ENCODE data around the gene TMEM132A.

The TMEM132A gene

DNA sequence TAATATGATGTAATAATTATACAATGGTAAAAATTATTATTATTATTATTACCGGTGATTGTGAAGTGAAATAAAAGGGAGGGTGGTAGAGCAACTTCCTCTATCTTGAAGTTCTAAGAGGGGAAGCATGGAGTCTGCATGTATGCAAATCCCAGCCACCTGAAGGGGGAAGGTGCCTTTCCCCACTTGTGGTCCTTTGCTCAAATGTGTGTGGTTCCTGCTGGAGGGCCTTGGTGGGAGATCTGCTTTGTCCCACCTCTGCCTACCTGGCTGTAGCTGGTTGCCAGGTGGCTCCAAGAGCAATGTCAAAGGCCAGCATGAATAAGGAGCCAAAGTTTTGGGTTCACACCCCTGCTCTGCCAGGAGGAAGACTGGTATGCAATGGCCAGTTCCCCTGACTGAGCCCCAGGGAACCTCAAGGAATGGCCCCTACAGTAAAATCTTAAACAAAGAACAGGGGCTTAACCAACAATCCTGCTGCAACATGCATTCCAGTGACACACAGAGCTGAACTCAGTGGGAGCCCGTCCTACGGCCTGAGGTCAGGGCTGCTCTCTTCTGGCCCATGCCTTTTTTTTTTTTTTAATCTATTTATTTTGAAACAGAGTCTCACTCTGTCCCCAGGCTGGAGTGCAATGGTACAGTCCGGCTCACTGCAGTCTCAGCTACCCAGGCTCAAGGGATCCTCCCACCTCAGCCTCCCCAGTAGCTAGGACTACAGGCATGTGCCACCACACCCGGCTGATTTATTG lies 8.5 kb downstream of the TMEM132A start:
- no peak overlapping the region for H3K9ac ChIP-seq (ENCODE audit: low read length in 2 of 2)
- H3K9me3 ChIP-seq (ENCODE audit: control insufficient read depth in 2 of 2, low read length in 2 of 2), result no peaks in the 10 kb centered on the region
- H3K4me1 ChIP-seq (ENCODE audit: control insufficient read depth, insufficient read depth, low read length), result no peaks in the 10 kb centered on the region
- H3K27me3 ChIP-seq (ENCODE audit: control insufficient read depth in 1 of 2, insufficient read depth in 2 of 2, low read length in 2 of 2), result peaks cover 2 to 4% of the 10 kb centered on the region in 2 donors
- no peak overlapping the region for H3K4me3 ChIP-seq (ENCODE audit: low read length in 2 of 2)
- no peak overlapping the region for H3K27ac ChIP-seq (ENCODE audit: low read length)
- H3K36me3 ChIP-seq (ENCODE audit: control insufficient read depth in 2 of 2, insufficient read depth in 2 of 2, low read length in 2 of 2), result no peaks in the 10 kb centered on the region

DNA sequence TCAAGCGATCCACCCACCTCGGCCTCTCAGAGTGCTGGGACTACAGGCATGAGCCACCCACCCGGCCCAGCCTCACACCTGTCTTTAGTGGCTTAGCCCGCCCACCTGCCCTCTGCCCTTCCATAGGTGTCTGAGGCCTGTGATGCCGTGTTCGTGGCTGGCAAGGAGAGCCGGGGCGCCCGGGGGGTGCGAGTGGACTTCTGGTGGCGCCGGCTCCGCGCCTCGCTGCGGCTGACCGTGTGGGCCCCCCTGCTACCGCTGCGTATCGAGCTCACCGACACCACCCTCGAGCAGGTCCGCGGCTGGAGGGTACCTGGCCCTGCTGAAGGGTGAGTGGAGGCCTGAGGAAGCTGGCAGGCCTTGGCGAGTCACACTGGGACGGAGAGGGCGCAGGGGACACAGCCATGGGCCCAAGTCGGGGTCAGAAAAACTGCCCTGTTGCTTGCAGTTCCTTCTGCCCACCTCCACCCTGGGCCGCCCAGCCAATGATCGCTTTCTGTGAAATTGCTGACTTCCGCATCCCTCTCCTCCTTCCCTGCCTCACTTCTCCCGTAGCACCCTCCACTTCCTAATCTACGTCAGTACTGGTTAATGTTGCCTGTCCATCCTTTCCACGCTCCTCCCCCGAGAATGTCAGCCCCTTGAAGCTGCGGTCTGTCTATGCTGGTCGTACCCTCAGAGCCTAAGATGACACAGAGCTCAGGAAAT lies 9.3 kb downstream of the TMEM132A start:
- Histone ChIP-seq H3K27me3 (ENCODE audit: control insufficient read depth in 1 of 2, insufficient read depth in 2 of 2, low read length in 2 of 2) (peaks cover 0 to 2% of the 10 kb centered on the region in 2 donors), H3K4me1 (ENCODE audit: control insufficient read depth, insufficient read depth, low read length) (no peaks in the 10 kb centered on the region), H3K9me3 (ENCODE audit: control insufficient read depth in 2 of 2, low read length in 2 of 2) (no peaks in the 10 kb centered on the region), H3K9ac (ENCODE audit: low read length in 2 of 2) (no peak overlapping the region), H3K4me3 (ENCODE audit: low read length in 2 of 2) (no peak overlapping the region), H3K36me3 (ENCODE audit: control insufficient read depth in 2 of 2, insufficient read depth in 2 of 2, low read length in 2 of 2) (peaks cover 0 to under 1% of the 10 kb centered on the region in 2 donors), H3K27ac (ENCODE audit: low read length) (no peak overlapping the region)

DNA sequence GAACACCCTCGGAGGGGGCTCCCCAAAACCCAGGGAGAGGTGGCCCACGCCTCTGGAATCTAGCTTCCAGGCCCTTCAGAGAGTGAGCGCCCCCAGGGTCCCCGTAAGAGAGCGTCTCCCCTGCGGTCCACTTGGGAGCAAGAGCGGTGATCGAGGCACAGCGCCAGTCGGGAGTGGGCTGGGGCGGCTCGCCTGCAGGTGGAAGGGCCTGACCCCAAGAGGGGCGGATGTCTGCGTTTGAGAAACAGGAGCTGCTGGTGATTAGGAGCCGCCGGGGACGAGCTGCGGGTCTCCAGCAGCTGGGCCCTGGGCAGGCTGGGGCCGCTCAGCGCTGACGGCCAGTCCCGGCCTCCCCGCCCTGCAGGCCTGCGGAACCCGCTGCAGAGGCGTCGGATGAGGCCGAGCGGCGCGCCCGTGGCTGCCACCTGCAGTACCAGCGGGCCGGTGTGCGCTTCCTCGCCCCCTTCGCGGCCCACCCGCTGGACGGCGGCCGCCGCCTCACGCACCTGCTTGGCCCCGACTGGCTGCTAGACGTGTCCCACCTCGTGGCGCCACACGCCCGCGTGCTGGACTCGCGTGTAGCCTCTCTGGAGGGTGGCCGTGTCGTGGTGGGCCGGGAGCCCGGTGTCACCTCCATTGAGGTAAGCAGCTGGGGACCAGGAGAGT lies 10.0 kb downstream of the TMEM132A start:
- peaks cover 2 to 5% of the 10 kb centered on the region in 2 donors for H3K36me3 ChIP-seq (ENCODE audit: control insufficient read depth in 2 of 2, insufficient read depth in 2 of 2, low read length in 2 of 2)
- H3K9me3 ChIP-seq (ENCODE audit: control insufficient read depth in 2 of 2, low read length in 2 of 2), result no peaks in the 10 kb centered on the region
- no peak overlapping the region for H3K9ac ChIP-seq (ENCODE audit: low read length in 2 of 2)
- no peaks in the 10 kb centered on the region for H3K4me1 ChIP-seq (ENCODE audit: control insufficient read depth, insufficient read depth, low read length)
- H3K27me3 ChIP-seq (ENCODE audit: control insufficient read depth in 1 of 2, insufficient read depth in 2 of 2, low read length in 2 of 2), result peaks cover 0 to 2% of the 10 kb centered on the region in 2 donors
- no peak overlapping the region for H3K4me3 ChIP-seq (ENCODE audit: low read length in 2 of 2)
- no peak overlapping the region for H3K27ac ChIP-seq (ENCODE audit: low read length)

DNA sequence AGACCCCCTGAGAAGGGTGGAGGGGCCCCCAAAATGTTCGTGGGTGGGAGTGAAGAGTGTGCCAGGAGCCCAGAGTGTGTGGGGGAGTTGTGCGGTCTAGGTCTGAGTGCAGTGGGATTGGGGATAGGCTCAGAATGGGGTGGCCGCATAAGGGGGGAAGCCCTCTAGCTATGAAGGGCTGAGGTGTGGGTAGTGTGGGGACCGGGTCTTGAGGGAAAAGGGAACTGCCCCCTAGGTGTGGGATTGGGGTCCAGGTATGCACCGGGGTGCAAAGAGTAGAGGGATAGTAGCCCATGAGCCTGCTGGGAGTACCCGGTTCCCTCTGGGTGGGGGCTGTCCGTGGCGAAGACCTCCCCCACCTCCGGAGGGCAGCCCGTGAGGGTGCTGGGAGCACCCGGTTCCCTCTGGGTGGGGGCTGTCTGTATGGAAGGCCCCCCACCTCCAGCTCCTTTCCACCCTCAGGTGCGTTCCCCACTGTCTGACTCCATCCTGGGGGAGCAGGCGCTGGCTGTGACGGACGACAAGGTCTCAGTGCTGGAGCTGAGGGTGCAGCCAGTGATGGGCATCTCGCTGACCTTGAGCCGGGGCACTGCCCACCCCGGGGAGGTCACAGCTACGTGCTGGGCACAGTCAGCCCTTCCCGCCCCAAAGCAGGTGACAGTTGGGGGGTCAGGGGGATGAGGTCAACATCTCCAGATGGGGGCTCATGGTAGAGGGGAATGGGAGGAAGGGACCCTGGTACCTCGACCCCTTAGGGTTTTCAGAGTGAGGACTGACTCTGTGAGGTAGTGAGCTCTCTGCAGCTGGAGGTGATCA lies 10.7 kb downstream of the TMEM132A start:
- Histone ChIP-seq H3K9me3 (ENCODE audit: control insufficient read depth in 2 of 2, low read length in 2 of 2) (no peaks in the 10 kb centered on the region), H3K9ac (ENCODE audit: low read length in 2 of 2) (no peak overlapping the region), H3K27me3 (ENCODE audit: control insufficient read depth in 1 of 2, insufficient read depth in 2 of 2, low read length in 2 of 2) (peaks cover 0 to 2% of the 10 kb centered on the region in 2 donors), H3K4me3 (ENCODE audit: low read length in 2 of 2) (no peak overlapping the region), H3K36me3 (ENCODE audit: control insufficient read depth in 2 of 2, insufficient read depth in 2 of 2, low read length in 2 of 2) (peaks cover 3 to 7% of the 10 kb centered on the region in 2 donors), H3K4me1 (ENCODE audit: control insufficient read depth, insufficient read depth, low read length) (no peaks in the 10 kb centered on the region), H3K27ac (ENCODE audit: low read length) (no peak overlapping the region)

DNA sequence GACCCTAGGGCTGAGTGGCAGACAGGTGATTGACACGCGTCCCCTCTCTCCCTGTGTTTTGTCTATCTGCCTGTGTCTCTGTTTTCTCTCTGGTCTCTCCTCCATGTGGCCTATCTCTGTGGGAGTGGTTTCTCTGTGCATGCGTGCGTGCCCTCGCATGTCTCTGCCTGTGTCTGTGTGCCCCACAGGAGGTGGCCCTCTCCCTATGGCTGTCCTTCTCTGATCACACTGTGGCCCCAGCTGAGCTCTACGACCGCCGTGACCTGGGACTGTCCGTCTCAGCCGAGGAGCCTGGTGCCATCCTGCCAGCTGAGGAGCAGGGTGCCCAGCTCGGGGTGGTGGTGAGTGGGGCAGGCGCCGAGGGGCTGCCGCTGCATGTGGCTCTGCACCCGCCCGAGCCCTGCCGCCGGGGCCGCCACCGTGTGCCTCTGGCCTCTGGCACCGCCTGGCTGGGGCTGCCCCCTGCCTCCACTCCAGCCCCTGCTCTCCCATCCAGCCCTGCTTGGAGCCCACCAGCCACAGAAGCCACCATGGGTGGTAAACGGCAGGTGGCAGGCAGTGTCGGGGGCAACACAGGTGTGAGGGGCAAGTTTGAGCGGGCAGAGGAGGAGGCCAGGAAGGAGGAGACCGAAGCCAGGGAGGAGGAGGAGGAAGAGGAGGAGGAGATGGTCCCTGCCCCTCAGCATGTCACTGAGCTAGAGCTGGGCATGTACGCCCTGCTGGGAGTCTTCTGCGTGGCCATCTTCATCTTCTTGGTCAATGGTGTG lies 11.6 kb downstream of the TMEM132A start:
- Histone ChIP-seq H3K27ac (ENCODE audit: low read length) (no peak overlapping the region), H3K36me3 (ENCODE audit: control insufficient read depth in 2 of 2, insufficient read depth in 2 of 2, low read length in 2 of 2) (peaks cover 3 to 7% of the 10 kb centered on the region in 2 donors), H3K4me1 (ENCODE audit: control insufficient read depth, insufficient read depth, low read length) (no peaks in the 10 kb centered on the region), H3K9me3 (ENCODE audit: control insufficient read depth in 2 of 2, low read length in 2 of 2) (no peaks in the 10 kb centered on the region), H3K27me3 (ENCODE audit: control insufficient read depth in 1 of 2, insufficient read depth in 2 of 2, low read length in 2 of 2) (peaks cover 0 to 2% of the 10 kb centered on the region in 2 donors), H3K9ac (ENCODE audit: low read length in 2 of 2) (no peak overlapping the region), H3K4me3 (ENCODE audit: low read length in 2 of 2) (no peak overlapping the region)

DNA sequence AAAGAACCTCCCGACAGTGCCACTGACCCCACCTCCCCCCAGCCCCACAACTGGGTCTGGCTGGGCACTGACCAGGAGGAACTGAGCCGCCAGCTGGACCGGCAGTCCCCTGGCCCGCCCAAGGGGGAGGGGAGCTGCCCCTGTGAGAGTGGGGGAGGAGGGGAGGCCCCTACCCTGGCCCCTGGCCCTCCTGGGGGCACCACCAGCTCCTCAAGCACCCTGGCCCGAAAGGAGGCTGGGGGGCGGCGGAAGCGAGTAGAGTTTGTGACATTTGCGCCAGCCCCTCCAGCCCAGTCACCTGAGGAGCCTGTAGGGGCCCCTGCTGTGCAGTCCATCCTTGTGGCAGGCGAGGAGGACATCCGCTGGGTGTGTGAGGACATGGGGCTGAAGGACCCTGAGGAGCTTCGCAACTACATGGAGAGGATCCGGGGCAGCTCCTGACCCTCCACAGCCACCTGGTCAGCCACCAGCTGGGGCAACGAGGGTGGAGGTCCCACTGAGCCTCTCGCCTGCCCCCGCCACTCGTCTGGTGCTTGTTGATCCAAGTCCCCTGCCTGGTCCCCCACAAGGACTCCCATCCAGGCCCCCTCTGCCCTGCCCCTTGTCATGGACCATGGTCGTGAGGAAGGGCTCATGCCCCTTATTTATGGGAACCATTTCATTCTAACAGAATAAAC lies 12.3 kb downstream of the TMEM132A start:
- no peak overlapping the region for H3K9ac ChIP-seq (ENCODE audit: low read length in 2 of 2)
- peaks cover 3 to 11% of the 10 kb centered on the region in 2 donors for H3K36me3 ChIP-seq (ENCODE audit: control insufficient read depth in 2 of 2, insufficient read depth in 2 of 2, low read length in 2 of 2)
- H3K4me3 ChIP-seq (ENCODE audit: low read length in 2 of 2), result no peak overlapping the region
- H3K4me1 ChIP-seq (ENCODE audit: control insufficient read depth, insufficient read depth, low read length), result no peaks in the 10 kb centered on the region
- H3K27ac ChIP-seq (ENCODE audit: low read length), result no peak overlapping the region
- H3K9me3 ChIP-seq (ENCODE audit: control insufficient read depth in 2 of 2, low read length in 2 of 2), result no peaks in the 10 kb centered on the region
- H3K27me3 ChIP-seq (ENCODE audit: control insufficient read depth in 1 of 2, insufficient read depth in 2 of 2, low read length in 2 of 2), result peaks cover 0 to 2% of the 10 kb centered on the region in 2 donors

DNA sequence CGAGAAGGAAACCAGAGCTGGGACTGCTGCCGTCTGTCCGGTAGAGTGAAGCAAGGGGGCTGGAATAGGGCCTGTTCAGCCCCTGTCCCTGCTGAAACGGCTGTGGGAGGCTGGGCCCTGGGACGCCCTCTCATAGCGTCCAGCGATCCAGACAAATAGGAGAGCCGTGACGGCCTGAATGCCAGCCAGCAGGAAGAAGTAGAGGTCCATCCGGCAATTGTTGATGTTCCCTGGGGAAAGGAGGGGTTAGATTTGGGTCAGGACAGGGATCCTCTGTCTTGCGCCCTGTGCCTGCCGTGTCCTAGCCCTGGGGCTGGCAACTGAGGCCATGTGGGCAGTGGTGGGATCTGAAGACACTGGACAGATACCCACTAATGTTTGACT lies 12.9 kb downstream of the TMEM132A start:
- H3K4me1 ChIP-seq (ENCODE audit: control insufficient read depth, insufficient read depth, low read length), result no peaks in the 10 kb centered on the region
- H3K27me3 ChIP-seq (ENCODE audit: control insufficient read depth in 1 of 2, insufficient read depth in 2 of 2, low read length in 2 of 2), result peaks cover 0 to 2% of the 10 kb centered on the region in 2 donors
- H3K9ac ChIP-seq (ENCODE audit: low read length in 2 of 2), result no peak overlapping the region
- no peaks in the 10 kb centered on the region for H3K9me3 ChIP-seq (ENCODE audit: control insufficient read depth in 2 of 2, low read length in 2 of 2)
- peaks cover 3 to 14% of the 10 kb centered on the region in 2 donors for H3K36me3 ChIP-seq (ENCODE audit: control insufficient read depth in 2 of 2, insufficient read depth in 2 of 2, low read length in 2 of 2)
- H3K4me3 ChIP-seq (ENCODE audit: low read length in 2 of 2), result no peak overlapping the region
- no peak overlapping the region for H3K27ac ChIP-seq (ENCODE audit: low read length)

DNA sequence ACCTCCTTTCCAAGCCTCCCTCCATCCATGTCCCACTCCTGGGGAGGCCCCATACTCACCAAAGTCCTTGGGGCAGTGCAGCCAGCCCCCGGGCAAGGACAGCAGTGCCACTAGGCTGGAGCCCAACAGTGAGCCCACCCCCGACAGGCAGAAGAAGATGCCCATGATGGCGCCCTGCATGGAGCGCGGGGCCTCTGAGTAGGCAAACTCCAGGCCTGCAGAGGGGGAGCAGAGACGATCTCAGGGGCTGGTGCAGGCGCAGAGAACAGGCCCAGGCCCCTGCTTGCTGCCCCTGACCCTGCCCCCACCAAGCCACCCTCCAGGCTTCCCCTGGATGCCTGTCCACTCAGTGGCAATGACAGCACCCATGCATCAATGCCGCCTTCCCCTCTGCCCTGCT lies 13.6 kb downstream of the TMEM132A start:
- peaks cover 3 to 17% of the 10 kb centered on the region in 2 donors for H3K36me3 ChIP-seq (ENCODE audit: control insufficient read depth in 2 of 2, insufficient read depth in 2 of 2, low read length in 2 of 2)
- no peak overlapping the region for H3K4me3 ChIP-seq (ENCODE audit: low read length in 2 of 2)
- no peak overlapping the region for H3K27ac ChIP-seq (ENCODE audit: low read length)
- H3K9me3 ChIP-seq (ENCODE audit: control insufficient read depth in 2 of 2, low read length in 2 of 2), result no peaks in the 10 kb centered on the region
- H3K9ac ChIP-seq (ENCODE audit: low read length in 2 of 2), result no peak overlapping the region
- no peaks in the 10 kb centered on the region for H3K4me1 ChIP-seq (ENCODE audit: control insufficient read depth, insufficient read depth, low read length)
- H3K27me3 ChIP-seq (ENCODE audit: control insufficient read depth in 1 of 2, insufficient read depth in 2 of 2, low read length in 2 of 2), result no peaks in the 10 kb centered on the region

DNA sequence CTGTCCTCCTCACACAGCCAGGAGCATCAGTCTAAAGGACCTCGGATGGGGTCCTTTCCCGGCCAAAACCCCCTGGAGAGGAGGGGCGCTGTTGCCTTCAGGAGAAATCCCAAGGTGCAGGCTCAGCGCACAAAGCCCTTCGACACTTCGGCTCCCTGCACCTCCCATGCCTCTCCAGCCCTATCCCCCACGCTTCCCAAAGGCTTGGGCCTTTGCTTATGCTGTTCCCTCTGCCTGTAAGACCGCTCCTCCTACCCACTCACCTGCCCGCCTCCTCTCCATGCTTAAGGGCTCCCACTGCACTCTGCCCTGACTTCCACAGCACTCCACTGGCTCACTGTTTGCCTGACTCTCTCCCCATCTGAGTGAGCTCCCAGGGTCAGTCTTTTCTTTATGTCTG lies 14.2 kb downstream of the TMEM132A start:
- H3K27ac ChIP-seq (ENCODE audit: low read length), result no peak overlapping the region
- no peaks in the 10 kb centered on the region for H3K4me1 ChIP-seq (ENCODE audit: control insufficient read depth, insufficient read depth, low read length)
- H3K27me3 ChIP-seq (ENCODE audit: control insufficient read depth in 1 of 2, insufficient read depth in 2 of 2, low read length in 2 of 2), result no peaks in the 10 kb centered on the region
- H3K9me3 ChIP-seq (ENCODE audit: control insufficient read depth in 2 of 2, low read length in 2 of 2), result no peaks in the 10 kb centered on the region
- no peak overlapping the region for H3K9ac ChIP-seq (ENCODE audit: low read length in 2 of 2)
- H3K4me3 ChIP-seq (ENCODE audit: low read length in 2 of 2), result no peak overlapping the region
- peaks cover 3 to 19% of the 10 kb centered on the region in 2 donors for H3K36me3 ChIP-seq (ENCODE audit: control insufficient read depth in 2 of 2, insufficient read depth in 2 of 2, low read length in 2 of 2)

Measured in stomach smooth muscle (tissue), 2 donors.